Activated naive CD4-positive, alpha-beta T cell treated with anti-CD3 and anti-CD28 coated beads for 36 hours (primary cell): ENCODE data around the gene TRABD. TPM values are rescaled to one million over a fixed set of nuclear protein-coding genes. Genes with fewer than 3 reads are reported as not detected.

Experiments
- CTCF ChIA-PET: fragments of 350-600 bp; sonication (Branson Sonifier 250); formaldehyde crosslinking; loops from one replicate; lab custom pipeline; 2021; ENCODE audit warnings: antibody characterized with exemption; lab: Charles Lee
- DNase-seq: peaks from one replicate; pipeline ENCODE4 v3.0.0-alpha.2; 2020
- H3K27ac Mint-ChIP-seq: one replicate; pipeline ENCODE4 v1.8.0; 2021; ENCODE audit warnings: mild to moderate bottlenecking, mixed read lengths
- H3K27me3 Mint-ChIP-seq: one replicate; pipeline ENCODE4 v1.8.0; 2021; ENCODE audit warnings: low read depth, mixed read lengths
- H3K36me3 Mint-ChIP-seq: one replicate; pipeline ENCODE4 v1.8.0; 2021; ENCODE audit warnings: low read depth, mixed read lengths
- H3K4me1 Mint-ChIP-seq: one replicate; pipeline ENCODE4 v1.8.0; 2021; ENCODE audit warnings: low read depth, mixed read lengths
- H3K4me3 Mint-ChIP-seq: one replicate; pipeline ENCODE4 v1.8.0; 2021; ENCODE audit warnings: mild to moderate bottlenecking, moderate library complexity, mixed read lengths
- H3K9me3 Mint-ChIP-seq: one replicate; pipeline ENCODE4 v1.8.0; 2021; ENCODE audit warnings: mixed read lengths
- intact Hi-C: fragments of 100-400 bp; cut with micrococcal nuclease; formaldehyde crosslinking; loops from one replicate; pipeline ENCODE4 v1.15.1; 2023
- total RNA-seq, 2 experiments: library from RNA; stranded (reverse); gene quantifications; one replicate each; pipeline ENCODE4 v1.2.3, GENCODE V29; 2021

The TRABD gene
- total RNA-seq, 2 experiments from 2014 or later = 61.0 to 62.8 TPM

DNA sequence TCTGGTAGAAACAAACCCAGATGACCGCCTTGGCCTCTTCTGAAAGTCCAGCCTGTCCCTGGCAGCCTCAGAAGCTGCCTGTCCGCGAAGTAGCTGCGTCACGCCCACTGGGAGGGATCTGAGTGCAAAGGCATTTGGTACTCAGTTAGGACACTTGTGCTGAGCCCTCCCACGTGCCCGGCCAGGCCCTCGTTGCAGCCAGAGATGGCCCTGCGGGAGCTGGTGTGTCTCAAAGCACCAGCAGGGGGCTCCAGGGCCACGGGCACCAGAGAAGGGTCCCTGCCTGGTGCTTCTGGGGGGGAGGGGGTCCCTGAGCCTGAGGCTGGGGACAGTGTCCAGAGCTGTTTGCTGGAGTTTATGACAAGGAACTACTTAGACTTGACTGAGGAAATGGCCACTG is 20.9 kb downstream of the TRABD start:
- Mint-ChIP-seq H3K27ac (no peak overlapping the region), H3K4me1 (peaks cover 24% of the 10 kb centered on the region), H3K36me3 (peaks cover 19% of the 10 kb centered on the region), H3K27me3 (no peaks in the 10 kb centered on the region), H3K9me3 (no peaks in the 10 kb centered on the region), H3K4me3 (no peak overlapping the region)
- intact Hi-C loops = no loop called here
- CTCF ChIA-PET = interaction anchor here (0.7 to 2.2 kb wide), 4 partner anchors 16 to 216 kb away, joined by 3 to 8 read pairs (median 4); no protein-coding TSS in a partner anchor
- DNase-seq = no peak

DNA sequence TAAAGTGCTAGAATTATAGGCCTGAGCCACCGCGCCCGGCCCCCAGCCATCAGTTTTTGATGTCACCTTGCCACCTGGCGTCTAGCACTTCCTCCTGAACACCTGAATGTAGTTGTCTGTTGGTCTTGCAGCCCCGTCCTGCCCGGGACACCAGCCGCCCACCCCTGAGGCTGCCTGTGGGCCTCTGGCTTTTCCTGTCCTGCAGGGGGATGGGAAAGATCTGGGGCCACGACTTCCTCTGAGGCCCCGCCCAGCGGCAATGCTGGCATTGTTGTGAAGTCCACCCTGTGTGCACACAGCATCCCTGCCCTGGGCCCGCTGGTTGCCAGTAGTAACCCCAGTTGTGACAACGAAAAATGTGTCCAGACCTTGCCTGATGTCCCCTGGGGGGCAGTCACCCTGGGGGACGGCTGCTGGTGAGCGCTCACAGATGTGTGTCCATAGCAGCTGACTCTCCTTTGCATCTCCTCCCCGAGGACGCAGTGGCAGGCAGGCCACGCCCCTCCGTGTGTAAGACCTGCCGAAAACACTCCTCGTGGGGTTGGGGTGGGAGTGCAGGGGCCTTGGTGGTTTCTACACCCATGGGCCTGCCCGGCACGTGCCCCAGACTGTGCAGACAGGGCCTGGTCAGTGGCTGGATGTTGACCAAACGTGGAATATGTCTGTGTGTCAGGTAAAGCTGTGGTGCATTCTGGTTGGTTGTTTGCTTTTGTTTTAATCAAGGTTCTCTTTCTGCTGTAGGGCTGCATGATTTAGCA is 21.8 kb downstream of the TRABD start:
- peaks cover 16% of the 10 kb centered on the region for H3K4me1 Mint-ChIP-seq
- peaks cover 20% of the 10 kb centered on the region for H3K36me3 Mint-ChIP-seq
- H3K9me3 Mint-ChIP-seq = no peaks in the 10 kb centered on the region
- H3K27ac Mint-ChIP-seq = no peak overlapping the region
- H3K27me3 Mint-ChIP-seq = no peaks in the 10 kb centered on the region
- DNase-seq = no peak
- intact Hi-C loops = no loop called here
- CTCF ChIA-PET = interaction anchor here (1.0 kb wide), 1 partner anchor 61 kb away, joined by 5 read pairs; no protein-coding TSS in a partner anchor
- H3K4me3 Mint-ChIP-seq = no peak overlapping the region

DNA sequence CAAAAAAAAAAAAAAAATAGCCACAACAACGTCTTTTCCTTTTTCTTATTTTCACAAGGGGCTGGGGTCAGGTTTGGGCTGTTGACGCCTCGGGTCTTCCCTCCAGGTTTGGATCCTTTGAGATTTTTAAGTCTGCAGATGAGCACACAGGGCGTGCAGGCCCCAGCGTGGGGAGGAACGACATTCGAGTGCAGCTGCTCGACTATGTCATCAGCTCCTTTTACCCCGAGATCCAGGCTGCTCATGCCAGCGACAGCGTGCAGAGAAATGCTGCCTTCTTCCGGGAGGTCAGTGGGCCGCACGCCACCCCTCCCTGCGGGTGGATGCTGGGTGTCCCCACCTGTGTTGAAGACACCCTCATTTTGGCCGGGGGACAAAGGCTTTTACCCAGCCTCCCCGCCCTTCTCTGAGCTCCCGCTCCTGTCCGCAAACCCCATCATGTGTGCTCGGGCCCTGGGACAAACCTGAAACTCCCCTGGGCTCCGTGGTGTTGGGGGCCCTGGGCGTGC is 22.8 kb downstream of the TRABD start:
- DNase-seq = no peak
- Mint-ChIP-seq H3K27me3 (no peaks in the 10 kb centered on the region), H3K9me3 (no peaks in the 10 kb centered on the region), H3K36me3 (peaks cover 16% of the 10 kb centered on the region), H3K4me3 (no peak overlapping the region), H3K27ac (no peak overlapping the region), H3K4me1 (peaks cover 16% of the 10 kb centered on the region)
- CTCF ChIA-PET = interaction anchor here (1.3 to 1.7 kb wide), 2 partner anchors 18 to 60 kb away, joined by 6 to 10 read pairs; no protein-coding TSS in a partner anchor
- intact Hi-C loops = no loop called here

DNA sequence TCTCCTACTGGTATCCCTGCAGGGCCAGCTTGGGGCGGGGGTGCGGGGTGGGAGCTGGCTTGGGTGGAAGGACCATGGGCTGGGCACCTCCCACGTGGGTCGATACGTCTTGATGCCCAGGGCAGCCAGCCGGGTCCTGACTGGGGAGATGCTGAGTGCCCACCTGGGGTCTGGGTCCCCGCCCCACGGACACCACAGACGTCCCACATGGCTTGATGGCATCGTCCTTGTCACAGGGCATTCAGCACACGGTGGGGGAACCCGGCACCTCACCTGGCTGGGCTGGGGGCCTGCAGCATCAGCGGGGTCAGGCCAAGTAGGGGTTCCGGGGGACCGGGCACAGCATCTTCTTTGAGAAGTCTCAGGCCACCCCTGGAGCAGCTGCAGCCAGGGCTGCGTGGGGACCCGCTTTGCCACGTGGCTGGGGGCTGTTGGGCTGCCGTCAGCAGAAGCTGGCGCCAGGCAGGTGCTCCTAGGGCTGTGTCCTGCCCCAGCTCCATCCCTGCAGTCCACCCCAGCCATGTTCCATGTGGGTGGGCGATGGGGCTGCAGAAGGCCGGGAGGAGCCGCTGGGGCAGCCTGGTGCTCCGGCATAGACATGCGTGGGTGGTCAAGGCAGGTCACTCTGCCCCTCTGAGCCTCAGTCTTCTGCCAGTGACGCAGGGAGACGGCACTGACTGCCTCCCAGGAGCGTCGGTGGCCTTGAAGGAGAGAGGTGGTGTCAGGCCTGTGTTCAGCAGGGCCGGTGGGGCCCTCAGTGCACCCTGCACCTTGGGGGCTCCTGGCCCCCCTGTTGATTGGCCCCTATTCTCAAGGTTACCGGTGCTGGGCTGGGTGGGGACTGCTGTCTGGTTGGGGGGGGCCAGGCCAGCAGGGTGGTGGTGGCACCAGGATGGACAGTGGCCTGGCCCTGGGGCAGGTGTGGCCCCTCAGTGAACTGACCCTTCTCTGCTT is 23.5 kb downstream of the TRABD start:
- intact Hi-C loops = loop anchor here (1.0 kb wide), 2 partner anchors 39 to 60 kb away; partner anchors contain the start of gene PANX2

DNA sequence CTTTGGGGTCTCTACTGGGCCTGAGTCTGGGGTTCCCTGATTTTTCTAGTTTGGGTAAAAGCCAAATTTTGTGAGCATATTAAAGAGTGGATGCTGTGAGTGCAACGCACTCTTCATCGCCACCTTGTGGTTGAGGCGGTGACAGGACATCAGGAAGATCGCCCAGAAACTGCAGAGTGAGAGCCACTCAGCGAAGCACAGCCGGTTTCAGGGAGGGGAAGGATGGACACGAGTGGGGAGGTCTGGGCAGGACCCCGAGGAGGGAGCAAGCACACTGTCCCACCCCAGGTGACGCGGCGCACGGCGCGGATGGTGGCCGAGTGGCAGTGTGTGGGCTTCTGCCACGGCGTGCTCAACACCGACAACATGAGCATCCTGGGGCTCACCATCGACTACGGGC is 24.2 kb downstream of the TRABD start:
- CTCF ChIA-PET = interaction anchor here (2.4 kb wide), 1 partner anchor 59 kb away, joined by 19 read pairs; no protein-coding TSS in a partner anchor
- peak; percentile 83 for DNase-seq
- peaks cover 18% of the 10 kb centered on the region for H3K36me3 Mint-ChIP-seq
- H3K9me3 Mint-ChIP-seq = no peaks in the 10 kb centered on the region
- H3K4me1 Mint-ChIP-seq = peaks cover 13% of the 10 kb centered on the region
- H3K4me3 Mint-ChIP-seq = no peak overlapping the region
- intact Hi-C loops = loop anchor here (1.0 to 5.0 kb wide), 3 partner anchors 40 to 443 kb away; partner anchors contain the start of gene PANX2
- no peaks in the 10 kb centered on the region for H3K27me3 Mint-ChIP-seq
- peak overlapping the region; percentile 78 for H3K27ac Mint-ChIP-seq

More for the DNA sequence above, 23.5 kb downstream of the TRABD start:
- no peak for DNase-seq
- CTCF ChIA-PET = interaction anchor here (1.3 to 1.7 kb wide), 2 partner anchors 18 to 60 kb away, joined by 6 to 10 read pairs; no protein-coding TSS in a partner anchor
- Mint-ChIP-seq H3K4me1 (peaks cover 16% of the 10 kb centered on the region), H3K4me3 (no peak overlapping the region), H3K36me3 (peaks cover 15% of the 10 kb centered on the region), H3K9me3 (no peaks in the 10 kb centered on the region), H3K27ac (peak overlapping the region; percentile 78), H3K27me3 (no peaks in the 10 kb centered on the region)

DNA sequence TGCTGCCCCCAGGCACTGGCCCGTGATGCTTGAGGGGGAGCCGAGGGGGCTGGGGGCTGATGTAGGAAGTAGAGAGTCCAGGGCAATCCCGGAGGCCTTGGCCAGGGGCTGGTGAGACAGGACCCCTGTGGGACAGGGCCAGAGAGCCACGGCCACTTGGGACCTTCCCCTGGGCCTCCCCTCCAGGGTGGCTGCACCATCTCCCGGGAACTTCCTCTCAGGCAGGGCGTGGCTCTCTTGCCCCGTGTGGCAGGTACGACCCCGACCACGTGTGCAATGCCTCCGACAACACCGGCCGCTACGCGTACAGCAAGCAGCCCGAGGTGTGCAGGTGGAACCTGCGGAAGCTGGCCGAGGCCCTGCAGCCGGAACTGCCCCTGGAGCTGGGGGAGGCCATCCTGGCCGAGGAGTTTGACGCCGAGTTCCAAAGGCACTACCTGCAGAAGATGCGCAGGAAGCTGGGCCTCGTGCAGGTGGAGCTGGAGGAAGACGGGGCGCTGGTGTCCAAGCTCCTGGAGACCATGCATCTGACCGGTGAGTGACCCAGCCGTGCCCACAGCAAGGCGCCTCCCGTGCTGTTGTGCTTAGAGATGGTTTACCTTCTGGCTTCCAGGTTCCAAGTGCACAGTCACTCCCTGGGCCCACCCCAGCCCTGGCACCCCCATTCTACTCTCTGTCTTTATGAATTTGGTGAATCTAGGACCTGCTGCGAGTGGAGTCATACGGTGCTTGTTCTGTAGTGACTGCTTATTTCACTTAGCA is 24.8 kb downstream of the TRABD start:
- intact Hi-C loops = loop anchor here (5.0 kb wide), 1 partner anchor 443 kb away; no protein-coding TSS in a partner anchor
- CTCF ChIA-PET = interaction anchor here (0.8 to 2.4 kb wide), 3 partner anchors 20 to 60 kb away, joined by 3 to 19 read pairs (median 5); partner anchors contain the start of gene HDAC10
- peaks cover 22% of the 10 kb centered on the region for H3K36me3 Mint-ChIP-seq
- peaks cover 13% of the 10 kb centered on the region for H3K4me1 Mint-ChIP-seq
- H3K4me3 Mint-ChIP-seq = no peak overlapping the region
- H3K9me3 Mint-ChIP-seq = no peaks in the 10 kb centered on the region
- no peak for DNase-seq
- H3K27ac Mint-ChIP-seq = no peak overlapping the region
- no peaks in the 10 kb centered on the region for H3K27me3 Mint-ChIP-seq

DNA sequence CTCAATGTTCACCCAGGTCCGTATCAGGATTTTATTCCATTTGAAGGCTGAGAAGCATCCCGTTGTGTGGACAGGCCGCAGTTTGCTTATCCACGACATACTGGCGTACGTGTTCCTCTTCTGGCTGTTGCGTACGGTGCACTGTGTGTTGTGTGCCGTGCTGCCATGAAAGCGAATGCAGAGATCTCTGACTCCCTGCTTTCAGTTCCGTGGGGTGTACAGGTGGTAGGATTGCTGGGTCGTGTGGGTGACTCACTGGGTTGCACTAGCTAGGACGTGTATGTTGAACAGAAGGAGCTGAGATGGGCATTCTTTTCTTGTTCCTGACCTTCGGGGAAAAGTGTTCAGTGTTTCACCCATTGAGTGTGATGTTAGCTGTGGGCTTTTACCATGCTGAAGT is 25.4 kb downstream of the TRABD start:
- H3K4me1 Mint-ChIP-seq = peaks cover 13% of the 10 kb centered on the region
- no peak overlapping the region for H3K4me3 Mint-ChIP-seq
- H3K27me3 Mint-ChIP-seq = no peaks in the 10 kb centered on the region
- intact Hi-C loops = loop anchor here (5.0 kb wide), 1 partner anchor 444 kb away; no protein-coding TSS in a partner anchor
- DNase-seq = no peak
- H3K36me3 Mint-ChIP-seq = peaks cover 25% of the 10 kb centered on the region
- H3K27ac Mint-ChIP-seq = no peak overlapping the region
- no peaks in the 10 kb centered on the region for H3K9me3 Mint-ChIP-seq
- CTCF ChIA-PET = interaction anchor here (0.8 to 2.4 kb wide), 3 partner anchors 21 to 61 kb away, joined by 3 to 19 read pairs (median 5); partner anchors contain the start of gene HDAC10

DNA sequence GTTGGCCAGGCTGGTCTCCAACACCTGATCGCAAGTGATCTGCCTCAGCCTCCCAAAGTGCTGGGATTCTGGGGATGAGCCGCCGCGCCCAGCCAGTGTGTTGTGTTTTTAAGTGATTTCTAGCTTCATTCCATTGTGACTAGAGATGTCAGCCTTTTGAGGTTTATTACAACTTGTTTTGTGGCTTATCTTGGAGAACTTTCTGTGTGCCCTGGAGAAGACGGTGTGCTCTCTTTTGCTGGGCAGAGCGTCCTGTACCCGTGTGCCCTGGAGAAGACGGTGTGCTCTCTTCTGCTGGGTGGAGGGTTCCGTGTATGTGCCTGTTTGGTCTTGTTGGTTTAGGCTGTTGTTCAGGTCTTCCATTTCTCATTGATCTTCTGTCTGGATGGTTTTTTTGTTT is 27.6 kb downstream of the TRABD start:
- no peaks in the 10 kb centered on the region for H3K27me3 Mint-ChIP-seq
- peaks cover 26% of the 10 kb centered on the region for H3K36me3 Mint-ChIP-seq
- peak overlapping the region; percentile 13 for H3K27ac Mint-ChIP-seq
- CTCF ChIA-PET = interaction anchor here (0.7 kb wide), 1 partner anchor 244 kb away, joined by 3 read pairs; no protein-coding TSS in a partner anchor
- H3K4me3 Mint-ChIP-seq = no peak overlapping the region
- intact Hi-C loops = loop anchor here (5.0 kb wide), 1 partner anchor 446 kb away; no protein-coding TSS in a partner anchor
- no peaks in the 10 kb centered on the region for H3K9me3 Mint-ChIP-seq
- H3K4me1 Mint-ChIP-seq = peaks cover 13% of the 10 kb centered on the region
- no peak for DNase-seq

DNA sequence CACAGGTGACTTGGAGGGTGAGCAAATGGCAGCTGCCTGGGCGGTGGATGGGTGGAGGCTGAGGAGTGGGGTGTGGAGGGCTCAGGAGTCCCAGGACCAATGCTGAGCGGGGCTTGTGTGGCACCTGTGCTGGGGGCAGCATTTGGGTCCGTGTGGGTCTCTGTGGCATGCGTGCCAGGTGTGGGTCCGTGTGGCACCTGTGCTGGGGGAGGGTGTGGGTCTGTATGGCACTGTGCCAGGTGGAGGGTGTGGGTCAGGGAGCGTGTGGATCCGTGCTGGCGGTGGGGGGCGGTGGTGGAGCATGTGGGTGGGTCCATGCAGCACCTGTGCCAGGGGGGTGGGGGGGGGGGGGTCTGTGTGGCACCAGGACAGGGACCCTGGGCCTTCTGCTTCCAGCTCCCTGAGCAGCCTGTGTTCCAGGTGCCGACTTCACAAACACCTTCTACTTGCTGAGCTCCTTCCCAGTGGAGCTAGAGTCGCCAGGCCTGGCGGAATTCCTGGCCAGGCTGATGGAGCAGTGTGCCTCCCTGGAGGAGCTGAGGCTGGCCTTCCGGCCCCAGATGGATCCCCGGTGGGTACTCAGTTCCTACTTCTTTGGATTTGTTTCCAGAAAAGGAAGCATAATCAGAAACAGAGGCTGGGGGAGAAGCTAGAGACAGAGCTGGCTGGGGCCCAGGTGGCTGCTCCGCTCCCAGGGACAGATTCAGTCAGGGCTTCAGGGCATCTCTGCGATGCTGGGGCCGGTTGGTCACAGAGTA is 29.8 kb downstream of the TRABD start:
- CTCF ChIA-PET = no interaction called here
- intact Hi-C loops = no loop called here

DNA sequence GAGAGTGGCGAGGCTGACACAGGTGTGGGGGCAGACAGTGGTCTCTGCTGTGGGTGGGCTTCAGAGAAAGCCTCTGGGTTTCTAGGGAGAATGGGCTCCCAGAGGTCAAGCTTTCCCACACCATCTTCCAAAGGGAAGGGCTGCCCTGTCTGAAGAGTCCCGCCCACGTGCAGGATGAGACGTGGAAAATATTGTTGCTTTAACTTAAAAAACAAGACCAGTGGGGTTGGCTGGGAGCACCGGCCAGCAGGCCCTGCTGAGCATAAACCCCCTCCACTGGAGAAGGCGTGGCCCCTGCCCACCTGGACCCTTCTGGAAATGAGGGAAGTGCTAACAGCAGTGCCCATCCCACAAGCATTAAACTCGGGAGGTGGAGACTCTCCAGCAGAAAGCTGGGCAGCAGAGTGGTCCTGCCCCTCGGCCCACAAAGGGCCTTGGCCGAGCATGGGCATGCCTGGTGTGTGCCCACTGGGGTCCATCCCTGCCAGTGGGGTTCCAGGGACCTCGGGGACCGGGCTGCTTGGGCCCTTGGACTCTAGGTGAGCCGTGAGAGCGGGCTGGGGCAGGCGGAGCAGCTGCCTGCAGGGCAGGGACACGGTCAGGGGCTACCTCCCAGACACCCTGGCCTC is 30.5 kb downstream of the TRABD start:
- DNase-seq = no peak
- no peaks in the 10 kb centered on the region for H3K9me3 Mint-ChIP-seq
- H3K27me3 Mint-ChIP-seq = no peaks in the 10 kb centered on the region
- H3K27ac Mint-ChIP-seq = no peak overlapping the region
- intact Hi-C loops = no loop called here
- CTCF ChIA-PET = no interaction called here
- no peak overlapping the region for H3K4me3 Mint-ChIP-seq
- peaks cover 8% of the 10 kb centered on the region for H3K4me1 Mint-ChIP-seq
- H3K36me3 Mint-ChIP-seq = peaks cover 26% of the 10 kb centered on the region

More for the DNA sequence above, 29.8 kb downstream of the TRABD start:
- Mint-ChIP-seq H3K36me3 (peaks cover 24% of the 10 kb centered on the region), H3K27ac (no peak overlapping the region), H3K4me1 (peaks cover 9% of the 10 kb centered on the region), H3K4me3 (no peak overlapping the region), H3K9me3 (no peaks in the 10 kb centered on the region), H3K27me3 (no peaks in the 10 kb centered on the region)
- DNase-seq = no peak
